Measurements from ENCODE around the gene TAPBP. TPM values are rescaled to one million over a fixed set of nuclear protein-coding genes. Genes with fewer than 3 reads are reported as not detected.
A peak's percentile ranks its signal among the peaks of the same experiment; 100 is the strongest.

Gene TAPBP
- total and polyA plus RNA-seq, 9 of the 15 experiments (the other 6 are each of a cell fraction or from before 2014, with no cell fraction given) = 5.6 to 74.0 (median 22.3) TPM

DNA sequence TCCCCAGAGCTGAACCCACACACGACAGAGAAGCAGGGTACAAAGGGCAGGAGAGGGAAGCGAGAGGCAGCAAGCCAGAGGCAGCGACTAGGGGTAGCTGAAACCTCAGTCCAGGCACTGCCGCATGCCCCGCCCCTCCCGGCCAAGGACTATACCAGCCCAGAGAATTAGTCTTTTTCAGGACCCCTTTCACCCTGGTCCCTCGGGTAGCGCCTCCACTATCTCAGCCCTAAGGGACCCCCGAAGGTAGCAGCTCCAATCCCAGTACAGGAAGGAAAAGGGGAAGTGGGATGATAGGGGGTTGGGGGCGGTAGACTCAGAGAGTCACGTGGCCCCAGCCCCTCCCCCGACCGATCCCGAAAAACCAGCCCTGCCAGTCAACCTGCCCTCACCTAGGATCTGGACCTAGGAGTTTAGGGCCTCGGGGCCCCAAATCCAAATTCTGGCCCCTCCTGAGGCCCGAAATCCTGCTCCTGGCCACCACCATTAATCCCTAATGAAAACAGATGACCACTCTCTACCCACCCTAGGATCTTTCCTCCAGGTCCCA, 16.4 kb downstream of the TAPBP start (continued):
- TF ChIP-seq DNMT1 (IDR thresholded peaks at IDR 0.05) (no peak), RFX7 (CRISPR knock-in tag; IDR thresholded peaks at IDR 0.05) (no peak), MYBL2 (IDR thresholded peaks at IDR 0.05; ENCODE audit: low read depth) (no peak), MYBL2 (CRISPR knock-in tag; IDR thresholded peaks at IDR 0.05; ENCODE audit: borderline replicate concordance) (no peak), NCOR1 (IDR thresholded peaks at IDR 0.05) (no peak), CBX8 (IDR thresholded peaks at IDR 0.05; ENCODE audit: borderline replicate concordance, extremely low read depth, low read depth, low read length, poor library complexity, severe bottlenecking) (no peak), HMG20B (CRISPR knock-in tag; IDR thresholded peaks at IDR 0.05) (no peak), EGR1 (conservative IDR thresholded peaks at IDR 0.05) (peak; percentile 44; the same call in 1 of the 2 replicates), HDAC2 (IDR thresholded peaks at IDR 0.05) (no peak), FOXA1 (IDR thresholded peaks at IDR 0.05; ENCODE audit: borderline replicate concordance) (no peak), CBX3 (IDR thresholded peaks at IDR 0.05; ENCODE audit: borderline replicate concordance in 1 of 2, low read length in 2 of 2) (no peak), PRPF4 (IDR thresholded peaks at IDR 0.05; ENCODE audit: insufficient read depth, low read depth, low read length, poor library complexity, severe bottlenecking) (no peak), POLR2H (tag; IDR thresholded peaks at IDR 0.05; ENCODE audit: low read depth) (no peak), TRIM28 (IDR thresholded peaks at IDR 0.05) (no peak), PTBP1 (IDR thresholded peaks at IDR 0.05; ENCODE audit: low read depth, low read length) (no peak)
- TF ChIP-seq, protein P1, sequence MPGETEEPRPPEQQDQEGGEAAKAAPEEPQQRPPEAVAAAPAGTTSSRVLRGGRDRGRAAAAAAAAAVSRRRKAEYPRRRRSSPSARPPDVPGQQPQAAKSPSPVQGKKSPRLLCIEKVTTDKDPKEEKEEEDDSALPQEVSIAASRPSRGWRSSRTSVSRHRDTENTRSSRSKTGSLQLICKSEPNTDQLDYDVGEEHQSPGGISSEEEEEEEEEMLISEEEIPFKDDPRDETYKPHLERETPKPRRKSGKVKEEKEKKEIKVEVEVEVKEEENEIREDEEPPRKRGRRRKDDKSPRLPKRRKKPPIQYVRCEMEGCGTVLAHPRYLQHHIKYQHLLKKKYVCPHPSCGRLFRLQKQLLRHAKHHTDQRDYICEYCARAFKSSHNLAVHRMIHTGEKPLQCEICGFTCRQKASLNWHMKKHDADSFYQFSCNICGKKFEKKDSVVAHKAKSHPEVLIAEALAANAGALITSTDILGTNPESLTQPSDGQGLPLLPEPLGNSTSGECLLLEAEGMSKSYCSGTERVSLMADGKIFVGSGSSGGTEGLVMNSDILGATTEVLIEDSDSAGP (CRISPR knock-in tag; IDR thresholded peaks at IDR 0.05) = no peak
- TF ChIP-seq, protein P2, sequence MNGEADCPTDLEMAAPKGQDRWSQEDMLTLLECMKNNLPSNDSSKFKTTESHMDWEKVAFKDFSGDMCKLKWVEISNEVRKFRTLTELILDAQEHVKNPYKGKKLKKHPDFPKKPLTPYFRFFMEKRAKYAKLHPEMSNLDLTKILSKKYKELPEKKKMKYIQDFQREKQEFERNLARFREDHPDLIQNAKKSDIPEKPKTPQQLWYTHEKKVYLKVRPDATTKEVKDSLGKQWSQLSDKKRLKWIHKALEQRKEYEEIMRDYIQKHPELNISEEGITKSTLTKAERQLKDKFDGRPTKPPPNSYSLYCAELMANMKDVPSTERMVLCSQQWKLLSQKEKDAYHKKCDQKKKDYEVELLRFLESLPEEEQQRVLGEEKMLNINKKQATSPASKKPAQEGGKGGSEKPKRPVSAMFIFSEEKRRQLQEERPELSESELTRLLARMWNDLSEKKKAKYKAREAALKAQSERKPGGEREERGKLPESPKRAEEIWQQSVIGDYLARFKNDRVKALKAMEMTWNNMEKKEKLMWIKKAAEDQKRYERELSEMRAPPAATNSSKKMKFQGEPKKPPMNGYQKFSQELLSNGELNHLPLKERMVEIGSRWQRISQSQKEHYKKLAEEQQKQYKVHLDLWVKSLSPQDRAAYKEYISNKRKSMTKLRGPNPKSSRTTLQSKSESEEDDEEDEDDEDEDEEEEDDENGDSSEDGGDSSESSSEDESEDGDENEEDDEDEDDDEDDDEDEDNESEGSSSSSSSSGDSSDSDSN (IDR thresholded peaks at IDR 0.05; ENCODE audit: borderline replicate concordance in 1 of 2, low read depth in 2 of 2, low read length in 2 of 2) = no peak
- TF ChIP-seq, protein P3, sequence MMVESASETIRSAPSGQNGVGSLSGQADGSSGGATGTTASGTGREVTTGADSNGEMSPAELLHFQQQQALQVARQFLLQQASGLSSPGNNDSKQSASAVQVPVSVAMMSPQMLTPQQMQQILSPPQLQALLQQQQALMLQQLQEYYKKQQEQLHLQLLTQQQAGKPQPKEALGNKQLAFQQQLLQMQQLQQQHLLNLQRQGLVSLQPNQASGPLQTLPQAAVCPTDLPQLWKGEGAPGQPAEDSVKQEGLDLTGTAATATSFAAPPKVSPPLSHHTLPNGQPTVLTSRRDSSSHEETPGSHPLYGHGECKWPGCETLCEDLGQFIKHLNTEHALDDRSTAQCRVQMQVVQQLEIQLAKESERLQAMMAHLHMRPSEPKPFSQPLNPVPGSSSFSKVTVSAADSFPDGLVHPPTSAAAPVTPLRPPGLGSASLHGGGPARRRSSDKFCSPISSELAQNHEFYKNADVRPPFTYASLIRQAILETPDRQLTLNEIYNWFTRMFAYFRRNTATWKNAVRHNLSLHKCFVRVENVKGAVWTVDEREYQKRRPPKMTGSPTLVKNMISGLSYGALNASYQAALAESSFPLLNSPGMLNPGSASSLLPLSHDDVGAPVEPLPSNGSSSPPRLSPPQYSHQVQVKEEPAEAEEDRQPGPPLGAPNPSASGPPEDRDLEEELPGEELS (CRISPR knock-in tag; IDR thresholded peaks at IDR 0.05; ENCODE audit: borderline replicate concordance) = no peak
- TF ChIP-seq, protein P4, sequence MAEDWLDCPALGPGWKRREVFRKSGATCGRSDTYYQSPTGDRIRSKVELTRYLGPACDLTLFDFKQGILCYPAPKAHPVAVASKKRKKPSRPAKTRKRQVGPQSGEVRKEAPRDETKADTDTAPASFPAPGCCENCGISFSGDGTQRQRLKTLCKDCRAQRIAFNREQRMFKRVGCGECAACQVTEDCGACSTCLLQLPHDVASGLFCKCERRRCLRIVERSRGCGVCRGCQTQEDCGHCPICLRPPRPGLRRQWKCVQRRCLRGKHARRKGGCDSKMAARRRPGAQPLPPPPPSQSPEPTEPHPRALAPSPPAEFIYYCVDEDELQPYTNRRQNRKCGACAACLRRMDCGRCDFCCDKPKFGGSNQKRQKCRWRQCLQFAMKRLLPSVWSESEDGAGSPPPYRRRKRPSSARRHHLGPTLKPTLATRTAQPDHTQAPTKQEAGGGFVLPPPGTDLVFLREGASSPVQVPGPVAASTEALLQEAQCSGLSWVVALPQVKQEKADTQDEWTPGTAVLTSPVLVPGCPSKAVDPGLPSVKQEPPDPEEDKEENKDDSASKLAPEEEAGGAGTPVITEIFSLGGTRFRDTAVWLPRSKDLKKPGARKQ (CRISPR knock-in tag; IDR thresholded peaks at IDR 0.05) = no peak
- TF ChIP-seq, protein P5, sequence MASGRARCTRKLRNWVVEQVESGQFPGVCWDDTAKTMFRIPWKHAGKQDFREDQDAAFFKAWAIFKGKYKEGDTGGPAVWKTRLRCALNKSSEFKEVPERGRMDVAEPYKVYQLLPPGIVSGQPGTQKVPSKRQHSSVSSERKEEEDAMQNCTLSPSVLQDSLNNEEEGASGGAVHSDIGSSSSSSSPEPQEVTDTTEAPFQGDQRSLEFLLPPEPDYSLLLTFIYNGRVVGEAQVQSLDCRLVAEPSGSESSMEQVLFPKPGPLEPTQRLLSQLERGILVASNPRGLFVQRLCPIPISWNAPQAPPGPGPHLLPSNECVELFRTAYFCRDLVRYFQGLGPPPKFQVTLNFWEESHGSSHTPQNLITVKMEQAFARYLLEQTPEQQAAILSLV (tag; IDR thresholded peaks at IDR 0.05) = no peak

Data from K562 (cell line).